Liver (tissue), 9 donors: ENCODE data around the gene P2RY6. TPM values are rescaled to one million over a fixed set of nuclear protein-coding genes. Genes with fewer than 3 reads are reported as not detected.
A peak's percentile ranks its signal among the peaks of the same experiment; 100 is the strongest.

Experiments used
- DNase-seq: peaks from one replicate; pipeline ENCODE4 v3.0.0-alpha.2; 2017; ENCODE audit warnings: low spot score
- H3K27ac ChIP-seq, 2 donors: one replicate each; pipeline ENCODE4 v1.7.0; 2013; ENCODE audit warnings: inconsistent platforms in 2 of 2, low read length in 2 of 2, control low read depth in 1 of 2, low read depth in 1 of 2, mild to moderate bottlenecking in 1 of 2
- H3K27me3 ChIP-seq, 4 donors: one replicate each; pipeline versions ENCODE4 v1.6.1 to v1.7.0; 2013; ENCODE audit warnings: low read length in 3 of 4, inconsistent platforms in 1 of 4, mild to moderate bottlenecking in 1 of 4, moderate library complexity in 1 of 4; ENCODE audit not compliant: control insufficient read depth in 4 of 4, insufficient read depth in 4 of 4
- H3K36me3 ChIP-seq, 4 donors: one replicate each; pipeline versions ENCODE4 v1.6.1 to v1.7.0; 2013; ENCODE audit warnings: low read length in 3 of 4, mild to moderate bottlenecking in 3 of 4, low read depth in 1 of 4, moderate library complexity in 1 of 4; ENCODE audit not compliant: control insufficient read depth in 4 of 4, insufficient read depth in 3 of 4
- H3K4me1 ChIP-seq, 4 donors: one replicate each; pipeline versions ENCODE4 v1.6.1 to v1.7.0; 2013; ENCODE audit warnings: low read length in 3 of 4, mild to moderate bottlenecking in 3 of 4, moderate library complexity in 1 of 4; ENCODE audit not compliant: control insufficient read depth in 4 of 4, insufficient read depth in 4 of 4
- H3K4me3 ChIP-seq, 3 donors: one replicate each; pipeline versions ENCODE4 v1.6.1 to v1.7.0; 2013; ENCODE audit warnings: low read length in 3 of 3, control low read depth in 1 of 3, low read depth in 1 of 3, mild to moderate bottlenecking in 1 of 3
- H3K9ac ChIP-seq, 2 donors: one replicate each; pipeline ENCODE4 v1.7.0; 2013; ENCODE audit warnings: low read length in 2 of 2, mild to moderate bottlenecking in 2 of 2, moderate library complexity in 2 of 2, control low read depth in 1 of 2, low read depth in 1 of 2
- H3K9me3 ChIP-seq, 4 donors: one replicate each; pipeline versions ENCODE4 v1.6.1 to v1.7.0; 2013; ENCODE audit warnings: low read length in 3 of 4; ENCODE audit not compliant: control insufficient read depth in 4 of 4
- ATF3 ChIP-seq: IDR thresholded peaks from 2 replicates; pipeline ENCODE4 v1.6.1; 2016; ENCODE audit warnings: antibody characterized with exemption
- CTCF ChIP-seq: fragments of 150-350 bp; IDR thresholded peaks from 2 replicates; pipeline ENCODE4 v1.5.1; 2017; ENCODE audit warnings: improper control_type of control experiment, low read depth, low read length; ENCODE audit not compliant: missing input control
- FOXA1 ChIP-seq: IDR thresholded peaks from 2 replicates; pipeline ENCODE4 v1.6.1; 2016; ENCODE audit warnings: antibody characterized with exemption
- FOXA2 ChIP-seq: IDR thresholded peaks from 2 replicates; pipeline ENCODE4 v1.6.1; 2016; ENCODE audit warnings: antibody characterized with exemption
- GABPA ChIP-seq, 2 donors: IDR thresholded peaks in 1 of 2; conservative IDR thresholded peaks in 1 of 2; 2 replicates each; pipeline ENCODE4 v1.6.1; 2016; ENCODE audit warnings: antibody characterized with exemption in 2 of 2, mild to moderate bottlenecking in 1 of 2, moderate library complexity in 1 of 2
- HNF4A ChIP-seq, 2 donors: conservative IDR thresholded peaks; 2 replicates each; pipeline ENCODE4 v1.6.1; 2016; ENCODE audit warnings: antibody characterized with exemption in 2 of 2, mild to moderate bottlenecking in 2 of 2
- JUND ChIP-seq, 2 donors: IDR thresholded peaks; 2 replicates each; pipeline ENCODE4 v1.6.1; 2016; ENCODE audit warnings: antibody characterized with exemption in 2 of 2
- MAX ChIP-seq: IDR thresholded peaks from 2 replicates; pipeline ENCODE4 v1.6.1; 2016; ENCODE audit warnings: antibody characterized with exemption
- RAD21 ChIP-seq, 2 donors: IDR thresholded peaks; 2 replicates each; pipeline ENCODE4 v1.6.1; 2016; ENCODE audit warnings: antibody characterized with exemption in 2 of 2, mild to moderate bottlenecking in 2 of 2
- REST ChIP-seq: IDR thresholded peaks from 2 replicates; pipeline ENCODE4 v1.6.1; 2016; ENCODE audit warnings: antibody characterized with exemption, mild to moderate bottlenecking
- RXRA ChIP-seq, 2 donors: IDR thresholded peaks; 2 replicates each; pipeline ENCODE4 v1.6.1; 2017 to 2018; ENCODE audit warnings: antibody characterized with exemption in 2 of 2, mild to moderate bottlenecking in 1 of 2
- SP1 ChIP-seq: IDR thresholded peaks from 2 replicates; pipeline ENCODE4 v1.6.1; 2018; ENCODE audit warnings: antibody characterized with exemption, mild to moderate bottlenecking
- TAF1 ChIP-seq: conservative IDR thresholded peaks from 2 replicates; pipeline ENCODE4 v1.6.1; 2016; ENCODE audit warnings: antibody characterized with exemption, mild to moderate bottlenecking
- YY1 ChIP-seq: IDR thresholded peaks from 2 replicates; pipeline ENCODE4 v1.6.1; 2016; ENCODE audit warnings: antibody characterized with exemption, mild to moderate bottlenecking
- ZBTB33 ChIP-seq: IDR thresholded peaks from 2 replicates; pipeline ENCODE4 v1.6.1; 2016; ENCODE audit warnings: antibody characterized with exemption
- WGBS: extraction: QIAGEN DNeasy Blood & Tissue Kit; methylation state at CpG from one replicate; pipeline ENCODE4 v1.1.7; 2013; 5-methylcytosine and 5-hydroxymethylcytosine counted together
- polyA plus RNA-seq, 2 donors: library from polyadenylated mRNA; stranded (reverse) in 1 of 2; unstranded in 1 of 2; fragments of 200-250 nt in 1 of 2; fragments of >200 nt in 1 of 2; fragmentation: Nextera tagmentation in 1 of 2; extraction: Ambion mirVana in 1 of 2; gene quantifications; one replicate each; pipeline versions ENCODE4 v1.2.1 to v1.2.3, GENCODE V29; 2013 to 2015
- total RNA-seq, 2 donors: library from RNA; depleted of rRNA; stranded (reverse); fragments of >200 nt; gene quantifications; one replicate each; pipeline ENCODE4 v1.2.3, GENCODE V29; 2014
- donor health status: healthy.
- donor health status: healthy.
- donor health status: healthy.
- donor health status: healthy.
- donor health status: healthy.

The P2RY6 gene
- total and polyA plus RNA-seq, 4 donors: 0.21 to 1.3 (median 0.78) TPM

GRCh38 chr11:73316422-73316821 lies 44.3 kb downstream of the P2RY6 start:
- Histone ChIP-seq H3K4me1 (peaks cover 0 to 8% (median 1%) of the 10 kb centered on the region in 4 donors), H3K27ac (peak overlapping the region; percentile 9 to 47), H3K36me3 (no peaks in the 10 kb centered on the region), H3K9ac (no peak overlapping the region), H3K4me3 (no peak overlapping the region), H3K27me3 (no peaks in the 10 kb centered on the region), H3K9me3 (no peaks in the 10 kb centered on the region)
- DNase-seq: no peak
- TF ChIP-seq JUND (IDR thresholded peaks at IDR 0.05) (no peak), TAF1 (no peak)
- WGBS: 79% methylated on average over 1 of the region's 1 CpG

GRCh38 chr11:73317373-73317772 lies 45.2 kb downstream of the P2RY6 start:
- Histone ChIP-seq H3K4me1 (peaks cover 0 to 8% (median 1%) of the 10 kb centered on the region in 4 donors), H3K9ac (no peak overlapping the region), H3K27ac (peak overlapping the region; percentile 47 to 50), H3K4me3 (no peak overlapping the region), H3K36me3 (no peaks in the 10 kb centered on the region), H3K9me3 (no peaks in the 10 kb centered on the region), H3K27me3 (no peaks in the 10 kb centered on the region)
- 73% methylated on average over 4 of the region's 4 CpGs for WGBS
- TF ChIP-seq CTCF: no peak
- no peak for TF ChIP-seq SP1
- no peak for TF ChIP-seq YY1
- no peak for TF ChIP-seq ATF3
- TF ChIP-seq FOXA2: no peak
- TF ChIP-seq HNF4A (conservative IDR thresholded peaks at IDR 0.05): no peak
- TF ChIP-seq JUND (IDR thresholded peaks at IDR 0.05): no peak
- no peak for TF ChIP-seq RAD21 (IDR thresholded peaks at IDR 0.05)
- no peak for DNase-seq

- peak overlapping the region; percentile 47 to 50 for H3K27ac ChIP-seq
- no peak for DNase-seq
- H3K36me3 ChIP-seq: no peaks in the 10 kb centered on the region
- peaks cover 0 to 8% (median 1%) of the 10 kb centered on the region in 4 donors for H3K4me1 ChIP-seq
- no peaks in the 10 kb centered on the region for H3K27me3 ChIP-seq
- TF ChIP-seq MAX (no peak), RXRA (IDR thresholded peaks at IDR 0.05) (no peak), YY1 (no peak), CTCF (no peak), REST (no peak), JUND (IDR thresholded peaks at IDR 0.05) (no peak), GABPA (IDR thresholded peaks at IDR 0.05 in 1 of 2, conservative IDR thresholded peaks at IDR 0.05 in 1 of 2) (no peak), ZBTB33 (no peak), FOXA1 (no peak)
- 87% methylated on average over 3 of the region's 3 CpGs for WGBS
- no peak overlapping the region for H3K4me3 ChIP-seq
- no peak overlapping the region for H3K9ac ChIP-seq
- H3K9me3 ChIP-seq: no peaks in the 10 kb centered on the region
Observed at GRCh38 chr11:73317803-73318202, 45.7 kb downstream of the P2RY6 start.
